SK-N-MC (cell line): ENCODE results near the gene CAMSAP3.
"Not testable (repeated sequence)": the region's sequence is repeated elsewhere in the genome, so short reads cannot be mapped to it uniquely, and the experiment has no call there.

Experiments
- DNase-seq: peaks from one replicate; pipeline ENCODE4 v3.0.0-alpha.2; 2011; ENCODE audit warnings: low read depth, low spot score
- H3K27ac ChIP-seq: fragments of 200-600 bp; sonication (generic); 2 replicates; pipeline ENCODE4 v1.5.1; 2016; ENCODE audit warnings: mixed run types
- H3K36me3 ChIP-seq: fragments of 200-600 bp; sonication (generic); 2 replicates; pipeline ENCODE4 v1.6.1; 2017; ENCODE audit warnings: antibody characterized with exemption, low read length, mixed read lengths; ENCODE audit not compliant: insufficient read depth
- H3K4me3 ChIP-seq: fragments of 200-600 bp; sonication (generic); 2 replicates; pipeline ENCODE4 v1.5.1; 2016
- H3K9ac ChIP-seq: fragments of 200-600 bp; sonication (generic); 2 replicates; pipeline ENCODE4 v1.8.0; 2017; ENCODE audit warnings: mixed run types, mixed read lengths; ENCODE audit not compliant: insufficient read length
- H3K9me3 ChIP-seq: fragments of 200-600 bp; sonication (generic); 2 replicates; pipeline ENCODE4 v1.6.1; 2017; ENCODE audit warnings: low read depth, mild to moderate bottlenecking, antibody characterized with exemption, low read length, moderate library complexity, mixed read lengths
- EZH2 ChIP-seq: fragments of 200-600 bp; sonication (generic); IDR thresholded peaks from one replicate; pipeline ENCODE4 v1.6.1; 2017; ENCODE audit warnings: antibody characterized with exemption
- FOXP2 ChIP-seq: optimal IDR thresholded peaks from 2 replicates; pipeline ENCODE3; 2011; ENCODE audit warnings: mild to moderate bottlenecking, moderate library complexity; ENCODE audit not compliant: insufficient read depth; ENCODE audit errors: extremely low read length, control extremely low read depth
- POLR2AphosphoS5 ChIP-seq: IDR thresholded peaks from 2 replicates; pipeline ENCODE4 v1.6.1; 2012; ENCODE audit warnings: mild to moderate bottlenecking, low read depth, low read length, borderline replicate concordance

Gene CAMSAP3

DNA sequence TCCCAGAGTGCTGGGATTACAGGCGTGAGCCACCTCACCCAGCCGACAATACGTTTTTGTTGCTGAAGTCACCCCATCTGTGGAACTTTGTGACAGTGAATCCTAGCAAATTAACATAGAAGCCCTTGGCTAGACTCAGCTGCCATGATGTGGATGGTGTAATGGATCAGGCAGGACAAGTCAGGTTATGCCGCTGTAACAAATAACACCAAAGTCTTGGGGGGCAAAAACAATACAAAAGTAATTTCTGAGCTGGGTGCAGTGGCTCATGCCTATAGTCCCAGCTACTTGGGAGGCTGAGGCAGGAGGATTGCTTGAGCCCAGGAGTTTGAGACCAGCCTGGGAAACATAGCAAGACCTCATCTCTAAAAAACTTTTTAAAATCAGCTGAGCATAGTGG is 30.8 kb upstream of the CAMSAP3 start:
- Histone ChIP-seq H3K36me3 (no peaks in the 10 kb centered on the region), H3K27ac (no peak overlapping the region), H3K9ac (no peak overlapping the region), H3K9me3 (no peaks in the 10 kb centered on the region), H3K4me3 (no peak overlapping the region)
- TF ChIP-seq EZH2 (no peak), POLR2AphosphoS5 (no peak), FOXP2 (no peak)
- DNase-seq = no peak

DNA sequence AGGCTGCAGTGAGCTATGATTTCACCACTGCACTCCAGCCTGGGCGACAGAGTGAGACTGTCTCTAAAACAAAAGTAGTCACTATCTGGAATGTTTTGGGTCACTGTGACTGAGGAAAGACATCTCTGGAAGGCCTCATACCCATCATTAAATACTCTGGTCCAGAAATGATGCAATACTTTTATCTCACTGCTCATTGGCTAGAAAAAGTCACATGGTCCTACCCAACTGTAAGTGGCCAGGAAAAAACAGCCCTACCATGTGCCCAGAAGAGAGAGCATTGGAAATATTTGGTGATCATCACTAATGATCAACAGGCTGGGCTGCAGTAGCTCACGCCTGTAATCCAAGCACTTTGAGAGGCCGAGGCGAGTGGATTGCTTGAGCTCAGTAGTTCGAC is 30.3 kb upstream of the CAMSAP3 start:
- no peak for TF ChIP-seq POLR2AphosphoS5
- no peak for TF ChIP-seq EZH2
- no peak for TF ChIP-seq FOXP2
- Histone ChIP-seq H3K36me3 (no peaks in the 10 kb centered on the region), H3K9ac (no peak overlapping the region), H3K27ac (no peak overlapping the region), H3K9me3 (no peaks in the 10 kb centered on the region), H3K4me3 (no peak overlapping the region)
- DNase-seq = no peak

DNA sequence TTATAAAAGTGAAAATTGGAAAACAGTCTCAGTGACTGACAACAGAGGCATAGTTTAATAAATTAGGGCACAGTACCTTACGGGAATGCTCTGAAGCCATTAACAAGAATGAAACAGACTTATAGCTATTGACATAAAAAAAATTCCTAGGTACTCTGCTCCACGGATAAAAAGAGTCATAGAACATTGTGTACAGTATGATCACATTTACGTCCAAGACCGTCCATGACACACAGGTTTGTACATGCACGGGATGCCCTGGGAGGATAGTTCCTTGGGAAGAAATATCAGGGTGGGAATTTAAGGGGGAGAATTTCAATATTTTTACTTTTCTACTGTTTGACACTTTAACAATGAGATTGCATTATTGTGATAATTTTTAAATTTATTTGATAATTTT is 24.9 kb upstream of the CAMSAP3 start:
- H3K4me3 ChIP-seq = no peak overlapping the region

DNA sequence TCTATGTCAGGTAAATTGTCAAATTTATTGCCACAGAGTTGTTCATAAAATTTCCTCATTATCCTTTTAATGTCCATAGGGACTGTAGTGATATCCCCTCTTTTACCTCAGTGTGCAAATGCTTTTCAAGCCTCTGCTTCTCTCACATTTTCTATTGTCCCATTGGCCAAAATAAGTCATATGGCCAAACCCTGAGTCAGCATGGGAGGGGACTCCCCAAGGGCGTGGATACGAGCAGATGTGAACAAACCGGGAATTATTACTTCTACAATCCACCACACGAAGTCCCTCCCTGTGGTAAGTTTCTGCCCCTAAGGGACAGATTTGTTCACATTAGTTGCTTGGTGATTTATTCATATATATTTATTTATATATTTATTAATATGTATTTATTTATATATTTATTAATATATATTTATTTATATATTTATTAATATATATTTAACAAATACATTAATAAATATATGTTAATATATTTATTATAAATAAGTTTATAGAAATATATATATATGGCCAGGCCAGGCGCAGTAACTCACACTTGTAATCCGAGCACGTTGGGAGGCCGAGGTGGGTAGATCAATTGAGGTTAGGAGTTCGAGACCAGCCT is 20.1 kb upstream of the CAMSAP3 start:
- DNase-seq = no peak
- no peak overlapping the region for H3K9ac ChIP-seq
- H3K9me3 ChIP-seq = no peaks in the 10 kb centered on the region
- H3K36me3 ChIP-seq = no peaks in the 10 kb centered on the region
- no peak overlapping the region for H3K4me3 ChIP-seq
- TF ChIP-seq POLR2AphosphoS5 (no peak), FOXP2 (no peak), EZH2 (no peak)
- H3K27ac ChIP-seq = no peak overlapping the region

More for the DNA sequence above, 24.9 kb upstream of the CAMSAP3 start:
- Histone ChIP-seq H3K9ac (no peak overlapping the region), H3K36me3 (no peaks in the 10 kb centered on the region), H3K27ac (no peak overlapping the region), H3K9me3 (no peaks in the 10 kb centered on the region)
- DNase-seq = no peak
- TF ChIP-seq POLR2AphosphoS5 = no peak
- no peak for TF ChIP-seq EZH2
- TF ChIP-seq FOXP2 = no peak

DNA sequence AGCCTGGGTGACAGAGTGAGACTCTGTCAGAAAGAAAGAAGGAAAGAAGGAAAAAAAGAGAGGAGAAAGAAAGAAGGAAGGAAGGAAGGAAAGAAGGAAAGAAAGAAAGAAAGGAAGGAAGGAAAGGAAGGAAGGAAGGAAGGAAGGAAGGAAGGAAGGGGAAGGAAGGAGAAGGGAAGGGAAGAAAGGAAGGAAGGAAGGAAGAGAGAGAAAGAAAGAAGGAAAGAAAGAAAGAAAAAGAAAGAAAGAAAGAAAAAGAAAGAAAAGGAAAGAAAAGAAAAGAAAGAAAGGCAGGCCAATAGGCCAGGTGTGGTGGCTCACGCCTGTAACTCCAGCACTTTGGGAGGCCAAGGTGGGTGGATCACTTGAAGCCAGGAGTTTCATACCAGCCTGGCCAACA is 18.2 kb upstream of the CAMSAP3 start:
- not testable (repeated sequence) for H3K9me3 ChIP-seq, H3K36me3 ChIP-seq, DNase-seq

DNA sequence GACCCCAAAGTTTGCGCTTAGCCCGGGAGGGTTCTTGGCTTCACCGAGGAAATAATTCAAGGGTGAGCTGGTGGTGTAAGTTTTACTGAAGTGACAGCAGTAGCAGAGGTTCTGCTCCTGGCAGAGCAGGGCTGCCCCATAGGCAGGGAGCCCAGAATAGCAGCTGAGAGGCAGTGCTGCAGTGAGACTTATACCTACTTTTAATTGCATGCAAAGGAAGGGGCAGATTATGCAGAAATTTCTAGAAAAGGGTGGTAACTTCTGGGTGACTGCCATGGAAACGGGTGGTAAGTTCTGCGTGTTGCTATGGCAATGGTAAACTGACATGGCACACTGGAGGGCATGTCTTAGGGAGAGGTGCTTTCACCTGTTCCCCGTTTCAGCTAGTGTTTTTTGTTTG is 17.5 kb upstream of the CAMSAP3 start:
- Histone ChIP-seq H3K36me3 (no peaks in the 10 kb centered on the region), H3K9me3 (no peaks in the 10 kb centered on the region), H3K9ac (no peak overlapping the region), H3K4me3 (no peak overlapping the region), H3K27ac (no peak overlapping the region)
- no peak for DNase-seq
- no peak for TF ChIP-seq EZH2
- no peak for TF ChIP-seq FOXP2
- TF ChIP-seq POLR2AphosphoS5 = no peak

More for the DNA sequence above, 18.2 kb upstream of the CAMSAP3 start:
- H3K27ac ChIP-seq, H3K9ac ChIP-seq, H3K4me3 ChIP-seq: not testable (repeated sequence)

DNA sequence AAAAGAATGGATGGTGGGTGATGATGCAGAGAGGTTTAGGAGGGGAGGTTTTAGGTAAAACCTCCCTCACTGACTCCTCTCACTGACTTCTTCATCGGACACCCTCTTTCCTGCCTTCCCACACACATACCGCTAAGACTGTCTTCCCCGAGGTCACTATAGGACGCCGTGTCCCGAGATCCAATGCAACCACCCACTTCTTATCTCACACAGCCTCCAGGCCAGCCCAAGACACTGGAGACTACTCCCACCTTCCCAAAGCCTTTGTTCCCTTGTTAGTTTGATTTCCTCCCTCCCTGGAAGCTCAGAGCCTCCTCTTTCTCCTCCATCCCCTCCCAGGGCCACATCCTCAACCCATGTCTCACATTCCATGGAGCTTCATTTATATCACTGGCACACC is 16.5 kb upstream of the CAMSAP3 start:
- no peak overlapping the region for H3K4me3 ChIP-seq
- TF ChIP-seq EZH2 = no peak
- TF ChIP-seq FOXP2 = no peak
- TF ChIP-seq POLR2AphosphoS5 = no peak
- no peaks in the 10 kb centered on the region for H3K9me3 ChIP-seq
- H3K27ac ChIP-seq = no peak overlapping the region
- no peak for DNase-seq
- no peaks in the 10 kb centered on the region for H3K36me3 ChIP-seq
- no peak overlapping the region for H3K9ac ChIP-seq

DNA sequence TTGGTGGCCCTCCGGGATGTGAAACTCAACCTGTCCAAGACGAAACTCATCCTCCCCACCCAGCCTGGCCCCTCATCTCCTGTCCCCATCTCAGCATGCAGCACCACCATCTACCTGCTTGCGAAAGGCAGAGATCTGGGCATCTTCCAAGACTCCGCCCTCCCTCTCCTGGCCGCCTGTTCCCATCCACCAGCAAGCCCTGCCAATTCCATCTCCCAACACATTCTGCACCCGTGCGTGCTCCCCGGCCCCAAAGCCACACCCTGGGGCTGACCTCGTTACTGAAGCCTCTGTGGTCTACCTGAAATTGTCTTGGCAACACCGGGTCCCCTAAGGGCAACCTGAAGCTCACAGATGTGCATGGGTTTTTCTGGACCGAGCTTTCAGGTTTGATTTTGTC is 13.2 kb upstream of the CAMSAP3 start:
- Histone ChIP-seq H3K36me3 (no peaks in the 10 kb centered on the region), H3K9me3 (no peaks in the 10 kb centered on the region), H3K4me3 (no peak overlapping the region), H3K9ac (no peak overlapping the region), H3K27ac (no peak overlapping the region)
- no peak for DNase-seq
- TF ChIP-seq EZH2 = no peak
- TF ChIP-seq FOXP2 = no peak

DNA sequence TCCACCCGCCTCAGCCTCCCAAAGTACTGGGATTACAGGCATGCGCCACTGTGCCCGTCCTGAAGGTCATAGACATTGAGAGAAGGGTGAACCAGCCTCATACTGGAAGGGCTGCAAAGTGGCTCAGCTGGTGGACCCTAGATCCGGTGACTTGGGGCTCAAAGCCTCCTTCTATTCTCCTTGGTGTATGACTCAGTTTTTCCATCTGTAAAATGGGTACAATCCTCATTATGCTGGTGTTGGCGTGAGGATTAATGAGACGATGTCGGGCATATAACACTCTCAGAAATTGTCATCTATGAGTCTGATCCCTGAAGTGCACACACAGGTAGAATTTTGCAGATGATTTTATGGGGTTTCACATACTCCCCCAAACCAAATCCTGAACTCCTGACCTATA is 5.8 kb upstream of the CAMSAP3 start:
- Histone ChIP-seq H3K36me3 (no peaks in the 10 kb centered on the region), H3K27ac (no peak overlapping the region), H3K9ac (no peak overlapping the region), H3K9me3 (no peaks in the 10 kb centered on the region), H3K4me3 (no peak overlapping the region)
- no peak for DNase-seq
- TF ChIP-seq EZH2 (no peak), FOXP2 (no peak), POLR2AphosphoS5 (no peak)

DNA sequence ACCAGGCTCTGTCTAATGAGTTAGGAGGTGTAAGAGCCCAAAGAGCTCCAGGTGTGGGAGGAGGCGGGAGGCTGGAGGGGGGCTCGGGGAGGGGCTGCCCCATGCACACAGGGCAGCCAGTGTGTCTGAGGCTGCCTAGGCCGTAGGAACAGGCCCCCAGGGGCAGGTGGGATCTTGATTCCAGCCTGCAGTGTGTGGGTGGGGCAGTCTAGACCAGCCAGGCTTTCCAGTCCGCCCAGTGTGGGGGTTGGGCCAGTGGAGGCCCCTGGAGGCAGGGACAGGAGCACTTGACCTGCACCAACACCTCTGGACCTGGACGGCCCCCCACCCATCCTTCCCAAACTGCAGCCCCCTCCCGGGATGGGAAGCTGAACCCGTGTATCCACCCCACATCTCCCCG is 5.4 kb upstream of the CAMSAP3 start:
- H3K27ac ChIP-seq = no peak overlapping the region
- TF ChIP-seq FOXP2 = no peak
- TF ChIP-seq EZH2 = no peak
- TF ChIP-seq POLR2AphosphoS5 = no peak
- no peak overlapping the region for H3K4me3 ChIP-seq
- no peaks in the 10 kb centered on the region for H3K36me3 ChIP-seq
- no peak for DNase-seq
- H3K9me3 ChIP-seq = no peaks in the 10 kb centered on the region
- no peak overlapping the region for H3K9ac ChIP-seq
